ENCODE results near the gene CNGA4. TPM values are rescaled to one million over a fixed set of nuclear protein-coding genes. Genes with fewer than 3 reads are reported as not detected.

Gene CNGA4
- 0.49 TPM in 1 of 2 replicates, not detected in the other for polyA plus RNA-seq (2014; cell fraction: cytosol; rRNA removed)
- not detected in 2 replicates for polyA plus RNA-seq (2014; cell fraction: nucleus; rRNA removed)

GRCh38 chr11:6238902-6239301, at the start of gene CNGA4:
Gene CNGA4, plus strand, starts transcription at chr11:6239089. Its CDS starts 118 bp downstream, at chr11:6239207.
- DNase-seq (ENCODE audit: low spot score) = no peak

GRCh38 chr11:6191742-6192141, 47.1 kb upstream of the CNGA4 start:
- DNase-seq (ENCODE audit: low spot score) = no peak

- no peak for DNase-seq (ENCODE audit: low spot score)
Measured at GRCh38 chr11:6194065-6194581, 44.8 kb upstream of the CNGA4 start.

GRCh38 chr11:6196396-6196795, 42.5 kb upstream of the CNGA4 start:
- no peak for DNase-seq (ENCODE audit: low spot score)

- no peak for DNase-seq (ENCODE audit: low spot score)
Measured at GRCh38 chr11:6197466-6198200, 41.3 kb upstream of the CNGA4 start.

GRCh38 chr11:6199174-6199810, 39.6 kb upstream of the CNGA4 start, which contains the start of gene OR52W1:
Gene OR52W1, plus strand, starts transcription at chr11:6199224. Its CDS starts 0 bp downstream, at chr11:6199224.
- DNase-seq (ENCODE audit: low spot score) = no peak

- DNase-seq (ENCODE audit: low spot score) = no peak
Measured at GRCh38 chr11:6200975-6201374, 37.9 kb upstream of the CNGA4 start.

- DNase-seq (ENCODE audit: low spot score) = no peak
Measured at GRCh38 chr11:6201481-6201880, 37.4 kb upstream of the CNGA4 start.

- DNase-seq (ENCODE audit: low spot score) = no peak
Measured at GRCh38 chr11:6202041-6202440, 36.8 kb upstream of the CNGA4 start.

GRCh38 chr11:6203327-6203726, 35.6 kb upstream of the CNGA4 start:
- no peak for DNase-seq (ENCODE audit: low spot score)

- no peak for DNase-seq (ENCODE audit: low spot score)
Measured at GRCh38 chr11:6204706-6205105, 34.2 kb upstream of the CNGA4 start.

GRCh38 chr11:6205366-6205765, 33.5 kb upstream of the CNGA4 start, which contains the start of gene C11orf42:
Gene C11orf42, plus strand, starts transcription at chr11:6205557. Its CDS starts 59 bp downstream, at chr11:6205616.
- no peak for DNase-seq (ENCODE audit: low spot score)

GRCh38 chr11:6206456-6207180, 32.3 kb upstream of the CNGA4 start:
- no peak for DNase-seq (ENCODE audit: low spot score)

GRCh38 chr11:6209801-6210200, 29.1 kb upstream of the CNGA4 start:
- DNase-seq (ENCODE audit: low spot score) = no peak

- no peak for DNase-seq (ENCODE audit: low spot score)
Measured at GRCh38 chr11:6210274-6210955, 28.5 kb upstream of the CNGA4 start.

- DNase-seq (ENCODE audit: low spot score) = no peak
Measured at GRCh38 chr11:6214530-6214929, 24.4 kb upstream of the CNGA4 start.

GRCh38 chr11:6216501-6216900, 22.4 kb upstream of the CNGA4 start:
- DNase-seq (ENCODE audit: low spot score) = no peak

- no peak for DNase-seq (ENCODE audit: low spot score)
Measured at GRCh38 chr11:6217722-6218121, 21.2 kb upstream of the CNGA4 start.

GRCh38 chr11:6219359-6219758, 19.5 kb upstream of the CNGA4 start:
- DNase-seq (ENCODE audit: low spot score) = no peak

- no peak for DNase-seq (ENCODE audit: low spot score)
Measured at GRCh38 chr11:6223854-6224253, 15.0 kb upstream of the CNGA4 start.

- DNase-seq (ENCODE audit: low spot score) = no peak
Measured at GRCh38 chr11:6224421-6224820, 14.5 kb upstream of the CNGA4 start.
